Activated T-helper 2 cell treated with anti-CD3 and anti-CD28 coated beads, Interferon-gamma antibody, Interleukin-2, Interleukin-4, amounts not matched to agents 10 μg/mL and 5 μg/mL and 100 μg/mL, durations not matched to agents 14 hours and 24 hours and 36 hours (primary cell): ENCODE data around the gene COL8A1. TPM values are rescaled to one million over a fixed set of nuclear protein-coding genes. Genes with fewer than 3 reads are reported as not detected.
"Not testable (repeated sequence)": the region's sequence is repeated elsewhere in the genome, so short reads cannot be mapped to it uniquely, and the experiment has no call there.

Experiments used
- DNase-seq: peaks from one replicate; pipeline ENCODE4 v3.0.0; 2021; ENCODE audit warnings: low spot score
- H3K27ac Mint-ChIP-seq: one replicate; pipeline ENCODE4 v1.8.0; 2021; ENCODE audit warnings: mixed read lengths
- H3K27me3 Mint-ChIP-seq: one replicate; pipeline ENCODE4 v1.8.0; 2021; ENCODE audit warnings: low read depth, mixed read lengths
- H3K36me3 Mint-ChIP-seq: one replicate; pipeline ENCODE4 v1.8.0; 2021; ENCODE audit warnings: low read depth, mixed read lengths
- H3K4me1 Mint-ChIP-seq: one replicate; pipeline ENCODE4 v1.8.0; 2021; ENCODE audit warnings: low read depth, mixed read lengths
- H3K4me3 Mint-ChIP-seq: one replicate; pipeline ENCODE4 v1.8.0; 2021; ENCODE audit warnings: low read depth, mild to moderate bottlenecking, moderate library complexity, mixed read lengths
- H3K9me3 Mint-ChIP-seq: one replicate; pipeline ENCODE4 v1.8.0; 2021; ENCODE audit warnings: mixed read lengths
- intact Hi-C: fragments of 100-400 bp; cut with micrococcal nuclease; formaldehyde crosslinking; loops from one replicate; pipeline ENCODE4 v1.15.1; 2023
- total RNA-seq: library from RNA; stranded (reverse); gene quantifications from 2 replicates; pipeline ENCODE4 v1.2.3, GENCODE V29; 2022

The COL8A1 gene
- total RNA-seq, 1 donor from 2014 or later: not detected

DNA sequence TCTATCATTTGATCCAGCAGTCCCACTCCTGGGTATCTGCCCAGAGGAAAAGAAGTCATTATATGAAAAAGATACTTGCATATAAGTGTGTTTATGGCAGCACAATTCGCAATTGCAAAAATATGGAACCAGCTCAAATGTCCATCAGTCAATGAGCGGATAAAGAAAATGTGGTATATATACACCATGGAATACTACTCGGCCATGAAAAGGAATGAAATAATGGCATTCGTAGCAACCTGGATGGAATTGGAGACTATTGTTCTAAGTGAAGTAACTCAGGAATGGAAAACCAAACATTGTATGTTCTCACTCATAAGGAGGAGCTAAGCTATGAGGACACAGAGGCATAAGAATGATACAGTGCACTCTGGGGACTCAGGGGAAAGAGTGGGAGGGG is 203.6 kb downstream of the COL8A1 start:
- H3K4me3 Mint-ChIP-seq, H3K27ac Mint-ChIP-seq, H3K9me3 Mint-ChIP-seq, H3K27me3 Mint-ChIP-seq, DNase-seq, H3K36me3 Mint-ChIP-seq: not testable (repeated sequence)
- intact Hi-C loops: loop anchor here (5.0 kb wide), 1 partner anchor 35 kb away; no protein-coding TSS in a partner anchor
- H3K4me1 Mint-ChIP-seq: peaks cover 26% of the 10 kb centered on the region

DNA sequence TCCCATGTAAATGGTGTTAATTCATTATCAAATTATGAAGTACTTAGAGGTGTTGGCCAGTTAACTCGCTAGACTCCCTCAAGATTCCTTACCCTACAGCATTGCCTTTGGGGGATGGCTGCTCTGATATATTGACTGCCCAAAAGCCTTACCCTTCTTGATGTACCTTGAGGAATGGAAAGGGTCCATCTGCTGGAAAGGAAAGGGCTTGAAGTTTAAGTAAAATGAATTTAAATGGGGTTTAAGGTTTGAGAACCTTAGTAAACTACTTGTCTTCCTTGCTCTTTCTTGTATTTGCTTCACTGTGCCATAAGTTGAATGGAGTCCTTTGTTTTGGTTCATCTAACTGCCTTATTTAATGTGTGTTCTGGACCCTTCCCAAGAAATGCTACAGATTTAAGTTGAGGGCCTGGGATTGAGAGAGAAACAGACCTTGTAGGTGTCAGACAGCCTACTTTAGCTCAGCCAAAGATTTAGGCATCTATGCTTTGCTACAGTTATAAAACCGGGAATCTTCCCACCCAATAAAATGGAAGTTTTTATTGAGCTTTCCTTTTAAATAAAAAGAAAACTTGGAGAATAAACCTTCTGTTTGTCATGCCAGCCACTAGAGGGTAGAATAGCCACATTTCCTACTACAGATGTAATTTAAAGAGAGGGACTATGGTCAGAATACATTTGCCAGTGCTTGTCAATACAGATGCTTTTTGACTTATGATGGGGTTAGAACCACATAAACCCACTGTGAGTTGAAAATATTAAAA is 204.6 kb downstream of the COL8A1 start:
- Mint-ChIP-seq H3K27ac (no peak overlapping the region), H3K27me3 (no peaks in the 10 kb centered on the region)
- intact Hi-C loops: loop anchor here (1.0 to 5.0 kb wide), 2 partner anchors 34 to 411 kb away; no protein-coding TSS in a partner anchor

DNA sequence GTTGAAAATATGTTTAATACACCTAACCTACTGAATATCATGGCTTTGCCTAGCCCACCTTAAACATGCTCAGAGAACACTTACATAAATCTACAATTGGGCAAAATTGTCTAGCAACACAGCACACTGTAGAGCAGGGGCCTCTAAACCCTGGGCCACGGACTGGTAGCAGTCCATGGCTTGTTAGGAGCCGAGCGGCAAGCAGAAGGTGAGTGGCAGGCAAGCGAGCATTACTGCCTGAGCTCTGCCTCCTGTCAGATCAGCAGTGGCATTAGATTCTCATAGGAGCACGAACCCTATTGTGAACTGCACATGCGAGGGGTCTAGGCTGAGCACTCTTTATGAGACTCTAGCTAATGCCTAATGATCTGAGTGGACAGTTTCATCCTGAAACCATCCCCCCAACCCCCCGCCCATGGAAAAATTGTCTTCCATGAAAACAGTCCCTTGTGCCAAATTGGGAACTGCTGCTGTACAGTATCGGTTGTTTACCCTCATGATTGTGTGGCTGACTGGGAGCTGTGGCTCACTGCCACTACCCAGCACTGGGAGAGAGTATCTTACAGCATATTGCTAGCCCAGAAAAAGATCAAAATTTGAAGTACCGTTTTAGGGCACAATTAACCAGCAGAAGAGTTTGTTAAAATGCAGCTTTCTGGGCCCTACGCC is 205.3 kb downstream of the COL8A1 start:
- Mint-ChIP-seq H3K27ac (no peak overlapping the region), H3K4me3 (no peak overlapping the region), H3K9me3 (no peaks in the 10 kb centered on the region), H3K36me3 (peaks cover 10% of the 10 kb centered on the region), H3K27me3 (no peaks in the 10 kb centered on the region), H3K4me1 (peaks cover 26% of the 10 kb centered on the region)
- intact Hi-C loops: loop anchor here (1.0 to 5.0 kb wide), 2 partner anchors 34 to 411 kb away; no protein-coding TSS in a partner anchor
- DNase-seq: no peak

More for the DNA sequence above, 204.6 kb downstream of the COL8A1 start:
- no peak overlapping the region for H3K4me3 Mint-ChIP-seq
- no peaks in the 10 kb centered on the region for H3K9me3 Mint-ChIP-seq
- peaks cover 10% of the 10 kb centered on the region for H3K36me3 Mint-ChIP-seq
- no peak for DNase-seq
- H3K4me1 Mint-ChIP-seq: peaks cover 26% of the 10 kb centered on the region

- intact Hi-C loops: loop anchor here (1.0 kb wide), 1 partner anchor 20 kb away; no protein-coding TSS in a partner anchor
- Mint-ChIP-seq H3K4me3 (no peak overlapping the region), H3K27ac (no peak overlapping the region), H3K9me3 (no peaks in the 10 kb centered on the region), H3K36me3 (peaks cover 7% of the 10 kb centered on the region), H3K27me3 (no peaks in the 10 kb centered on the region), H3K4me1 (peaks cover 26% of the 10 kb centered on the region)
- DNase-seq: no peak
These were observed 206.9 kb downstream of the COL8A1 start for GRCh38 chr3:99845331-99845730.

- Mint-ChIP-seq H3K36me3 (peaks cover 7% of the 10 kb centered on the region), H3K9me3 (no peaks in the 10 kb centered on the region), H3K4me1 (peaks cover 26% of the 10 kb centered on the region), H3K4me3 (no peak overlapping the region), H3K27ac (peak overlapping the region; percentile 9), H3K27me3 (no peaks in the 10 kb centered on the region)
- DNase-seq: no peak
- intact Hi-C loops: loop anchor here (1.0 kb wide), 1 partner anchor 21 kb away; no protein-coding TSS in a partner anchor
These were observed 207.6 kb downstream of the COL8A1 start for GRCh38 chr3:99845999-99846398.

DNA sequence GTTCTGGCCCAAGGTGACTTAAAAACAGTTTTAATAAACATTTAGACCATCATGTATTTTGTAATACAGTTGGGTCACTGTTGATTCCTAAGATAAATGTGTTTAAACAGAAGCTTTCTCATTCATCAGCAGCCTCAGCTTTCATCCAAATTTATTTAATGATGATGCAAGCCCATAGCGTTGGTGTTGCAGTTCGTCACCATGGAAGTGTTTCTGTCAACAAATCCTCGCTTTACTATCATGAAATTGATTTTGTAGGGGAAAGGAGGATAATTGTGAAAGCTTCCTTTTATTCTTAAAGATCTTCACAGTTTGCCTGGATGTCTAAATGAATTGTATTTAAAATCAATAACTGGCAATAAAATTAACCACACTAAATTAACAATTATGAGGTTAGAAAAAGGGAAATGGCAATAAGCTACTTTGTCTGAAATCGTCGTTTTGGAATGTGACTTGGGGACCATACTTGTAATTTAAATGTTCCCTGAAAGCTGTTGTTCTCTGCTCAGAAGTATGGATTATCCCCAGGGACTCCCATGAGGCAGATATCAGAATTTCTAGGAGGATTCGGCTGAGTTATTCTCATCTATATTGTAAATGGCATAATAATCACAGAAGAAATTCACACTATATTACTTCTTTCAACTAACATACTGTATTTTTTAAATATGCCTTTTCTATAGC is 208.2 kb downstream of the COL8A1 start:
- Mint-ChIP-seq H3K4me1 (peaks cover 26% of the 10 kb centered on the region), H3K27me3 (no peaks in the 10 kb centered on the region), H3K27ac (no peak overlapping the region), H3K4me3 (no peak overlapping the region), H3K36me3 (peaks cover 13% of the 10 kb centered on the region), H3K9me3 (no peaks in the 10 kb centered on the region)
- DNase-seq: no peak
- intact Hi-C loops: no loop called here

DNA sequence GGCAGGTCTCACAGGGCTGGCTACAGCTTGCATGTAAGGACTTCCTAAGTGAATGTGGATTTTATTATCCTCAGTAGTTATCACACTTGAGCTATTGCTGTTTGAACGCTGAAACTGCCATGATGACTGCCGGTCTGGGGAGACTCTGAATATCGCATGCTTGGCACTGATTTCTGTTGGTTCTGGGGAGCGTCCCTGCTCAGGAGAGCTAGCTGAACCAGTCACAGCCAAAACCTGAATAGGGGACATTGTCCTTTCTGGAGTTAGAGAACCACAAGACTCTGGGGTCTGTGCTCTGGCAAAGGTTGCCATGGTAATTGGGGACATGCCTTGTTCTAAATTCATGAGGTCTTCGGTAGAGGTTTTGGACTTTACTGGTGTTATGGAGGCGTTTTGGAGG is 210.0 kb downstream of the COL8A1 start:
- no peaks in the 10 kb centered on the region for H3K9me3 Mint-ChIP-seq
- no peak overlapping the region for H3K27ac Mint-ChIP-seq
- intact Hi-C loops: loop anchor here (1.0 kb wide), 1 partner anchor 8 kb away; no protein-coding TSS in a partner anchor
- peaks cover 21% of the 10 kb centered on the region for H3K4me1 Mint-ChIP-seq
- DNase-seq: no peak
- H3K27me3 Mint-ChIP-seq: no peaks in the 10 kb centered on the region
- peaks cover 24% of the 10 kb centered on the region for H3K36me3 Mint-ChIP-seq
- H3K4me3 Mint-ChIP-seq: no peak overlapping the region

Other genes starting within 250 kb of the COL8A1 start
- 138 and 143 TPM in 2 replicates for gene CMSS1, start 179.3 kb downstream of the COL8A1 start, total RNA-seq